PC-9 (cell line): Measurements from ENCODE around the gene TRIM69.

Source experiments
- CTCF ChIP-seq: fragments of 200-600 bp; sonication (generic); conservative IDR thresholded peaks from 2 replicates; pipeline ENCODE4 v1.6.1; 2017; ENCODE audit warnings: mixed run types, antibody characterized with exemption, mild to moderate bottlenecking, moderate library complexity
- EZH2 ChIP-seq: fragments of 200-600 bp; sonication (generic); IDR thresholded peaks from 2 replicates; pipeline ENCODE4 v1.8.0; 2017; ENCODE audit warnings: antibody characterized with exemption, low read depth

- TF ChIP-seq CTCF = no peak
- no peak for TF ChIP-seq EZH2
These were observed 23.9 kb upstream of the TRIM69 start for GRCh38 chr15:44712346-44713005.
